Measurements from ENCODE around the gene ZBTB17. TPM values are rescaled to one million over a fixed set of nuclear protein-coding genes. Genes with fewer than 3 reads are reported as not detected.
A peak's percentile ranks its signal among the peaks of the same experiment; 100 is the strongest.
"Not testable (repeated sequence)": the region's sequence is repeated elsewhere in the genome, so short reads cannot be mapped to it uniquely, and the experiment has no call there.

The ZBTB17 gene
- total RNA-seq, 8 experiments from 2014 or later = 18.2 to 48.9 (median 38.4) TPM

DNA sequence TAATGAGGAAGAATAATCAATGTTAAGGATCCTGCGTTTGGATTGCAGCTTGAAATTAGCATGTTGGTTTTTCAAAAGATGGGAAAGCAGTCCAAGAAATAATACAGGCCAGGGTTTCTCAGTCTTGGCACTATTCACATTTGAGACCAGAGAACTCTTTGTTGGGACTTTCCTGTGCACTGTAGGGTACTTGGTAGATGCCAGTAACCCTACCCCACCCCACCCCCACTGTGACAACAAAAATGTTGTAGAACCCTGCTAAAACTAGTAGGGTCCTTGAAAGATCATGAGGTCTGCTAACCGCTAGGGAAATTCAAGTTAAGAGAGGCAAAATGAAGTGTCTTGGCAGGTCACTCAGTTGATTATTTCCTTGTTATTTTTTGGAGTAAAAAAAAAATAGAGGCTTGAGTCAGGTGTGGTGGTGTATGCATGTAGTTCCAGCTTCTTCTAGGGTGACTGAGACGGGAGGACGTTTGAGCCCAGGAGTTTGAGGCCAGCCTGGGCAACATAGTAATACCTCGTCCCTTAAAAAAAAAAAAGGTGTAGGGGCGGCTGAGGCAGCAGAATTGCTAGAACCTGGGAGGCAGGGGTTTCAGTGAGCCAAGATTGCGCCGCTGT is 75.1 kb downstream of the ZBTB17 start:
- ATAC-seq (replicated peaks in 6 of 8) = no peak
- Histone ChIP-seq H3K4me3 (no peak overlapping the region), H3K27ac (peak overlapping the region in 1 of 2 donors; percentile 34), H3K4me1 (replicated peaks in 1 of 2) (peaks cover 4 to 12% of the 10 kb centered on the region in 2 donors)
- WGBS, 10 experiments = 51 to 84% (median 78%) methylated on average over 3 to 8 of the region's 8 CpGs
- in situ Hi-C loops (cut with MboI; ENCODE audit: low pct_unique_long_range_greater_than_20kb in 2 of 9, low sequenced_read_pairs in 9 of 9, unreplicated experiment in 9 of 9) = no loop called here

- H3K27ac ChIP-seq = no peak overlapping the region
- H3K4me1 ChIP-seq (replicated peaks in 1 of 2) = peaks cover 4 to 13% of the 10 kb centered on the region in 2 donors
- WGBS, 10 experiments = 60 to 97% (median 91%) methylated on average over 1 to 9 of the region's 9 CpGs
- in situ Hi-C loops (cut with MboI; ENCODE audit: low pct_unique_long_range_greater_than_20kb in 2 of 9, low sequenced_read_pairs in 9 of 9, unreplicated experiment in 9 of 9) = no loop called here
- ATAC-seq (replicated peaks in 6 of 8) = no peak
- no peak overlapping the region for H3K4me3 ChIP-seq
Observed at GRCh38 chr1:15899266-15899665, 76.6 kb downstream of the ZBTB17 start.

DNA sequence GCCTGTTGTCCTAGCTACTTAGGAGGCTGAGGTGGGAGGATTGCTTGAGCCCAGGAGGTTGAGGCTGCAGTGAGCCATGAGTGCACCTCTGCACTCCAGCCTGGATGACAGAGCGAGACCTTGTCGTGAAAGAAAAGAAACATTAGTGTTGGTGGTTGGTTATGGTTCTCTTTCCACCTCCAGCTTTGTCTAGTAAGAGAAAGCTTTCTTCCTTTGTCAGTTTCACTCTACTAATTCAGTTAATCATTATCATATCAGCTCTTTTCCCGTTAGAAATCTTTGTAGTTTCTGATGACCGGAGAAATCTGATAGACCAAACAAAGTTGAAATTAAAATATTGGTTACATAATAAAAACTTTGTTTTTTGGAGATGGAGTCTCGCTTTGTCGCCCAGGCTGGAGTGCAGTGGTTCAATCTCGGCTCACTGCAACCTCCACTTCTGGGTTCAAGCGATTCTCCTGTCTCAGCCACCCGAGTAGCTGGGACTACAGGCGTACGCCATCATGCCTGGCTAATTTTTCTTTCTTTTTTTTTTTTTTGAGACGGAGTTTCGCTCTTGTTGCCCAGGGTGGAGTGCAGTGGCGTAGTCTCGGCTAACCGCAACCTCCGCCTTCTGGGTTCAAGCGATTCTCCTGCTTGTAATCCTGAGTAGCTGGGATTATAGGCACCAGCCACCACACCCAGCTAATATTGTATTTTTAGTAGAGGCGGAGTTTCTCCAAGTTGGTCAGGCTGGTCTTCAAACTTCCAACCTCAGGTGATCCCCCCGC is 78.9 kb downstream of the ZBTB17 start:
- 60 to 100% (median 93%) methylated on average over 1 to 17 of the region's 20 CpGs for WGBS, 10 experiments
- ATAC-seq (replicated peaks in 6 of 8); H3K4me3 ChIP-seq; H3K27ac ChIP-seq; in situ Hi-C loops (cut with MboI; ENCODE audit: low pct_unique_long_range_greater_than_20kb in 2 of 9, low sequenced_read_pairs in 9 of 9, unreplicated experiment in 9 of 9): not testable (repeated sequence)
- H3K4me1 ChIP-seq (replicated peaks in 1 of 2) = peaks cover 4 to 29% of the 10 kb centered on the region in 2 donors

DNA sequence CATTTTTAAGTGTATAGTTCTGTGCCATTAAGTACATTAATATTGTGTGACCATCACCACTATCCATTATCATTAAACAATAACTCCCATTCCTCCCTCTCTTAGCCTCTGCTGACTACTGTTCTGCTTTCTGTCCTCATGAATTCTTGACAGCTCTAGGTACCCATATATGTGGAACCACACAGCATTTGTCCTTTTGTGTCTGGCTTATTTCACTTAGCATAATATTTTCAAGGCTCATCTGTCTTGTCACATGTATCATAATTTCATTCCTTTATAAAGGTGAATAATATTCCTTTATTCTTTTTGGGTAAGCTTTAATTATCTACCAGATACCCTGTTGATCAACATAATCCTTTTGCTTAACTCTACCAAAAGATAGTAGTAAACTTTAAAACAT is 80.7 kb downstream of the ZBTB17 start:
- no peak for ATAC-seq (replicated peaks in 6 of 8)
- Histone ChIP-seq H3K4me3 (no peak overlapping the region), H3K27ac (no peak overlapping the region), H3K4me1 (replicated peaks in 1 of 2) (peaks cover 0 to 17% of the 10 kb centered on the region in 2 donors)
- in situ Hi-C loops (cut with MboI; ENCODE audit: low pct_unique_long_range_greater_than_20kb in 2 of 9, low sequenced_read_pairs in 9 of 9, unreplicated experiment in 9 of 9) = no loop called here

- H3K4me3 ChIP-seq; in situ Hi-C loops (cut with MboI; ENCODE audit: low pct_unique_long_range_greater_than_20kb in 2 of 9, low sequenced_read_pairs in 9 of 9, unreplicated experiment in 9 of 9): not testable (repeated sequence)
- Histone ChIP-seq H3K27ac (peak overlapping the region in 1 of 2 donors; percentile 63), H3K4me1 (replicated peaks in 1 of 2) (peaks cover 0 to 17% of the 10 kb centered on the region in 2 donors)
- ATAC-seq (replicated peaks in 6 of 8) = peak in 7 of 8 experiments; percentile 26 to 90 (median 46)
- 0 to 100% (median 89%) methylated on average over 1 to 6 of the region's 6 CpGs; no CpG with 5 or more reads in 1 of the 10 experiments for WGBS, 10 experiments
Observed at GRCh38 chr1:15892857-15893599, 82.9 kb downstream of the ZBTB17 start.

Other genes starting within 250 kb of the ZBTB17 start
- gene SLC25A34, start 239.8 kb downstream of the ZBTB17 start, total RNA-seq = 1 to 10 TPM in 4 of 8 experiments, under 1 TPM in 4; 0.49 to 1.5 (median 1.0) TPM
- gene TMEM82, start 233.6 kb downstream of the ZBTB17 start, total RNA-seq = under 1 TPM in 1 of 8 experiments, not detected in 7; 0.28 TPM
- gene FBLIM1, start 217.3 kb downstream of the ZBTB17 start, total RNA-seq = 10 to 100 TPM in 3 of 8 experiments, 1 to 10 TPM in 5; 2.0 to 35.1 (median 9.6) TPM
- gene UQCRHL, start 168.5 kb downstream of the ZBTB17 start, total RNA-seq = 1 to 10 TPM; 2.7 to 7.2 (median 5.9) TPM
- 10 to 100 TPM in 7 of 8 experiments, 1 to 10 TPM in 1; 10.0 to 69.9 (median 44.0) TPM for gene SPEN, start 128.4 kb downstream of the ZBTB17 start, total RNA-seq
- gene SRARP, start 28.1 kb upstream of the ZBTB17 start, total RNA-seq = under 1 TPM in 7 of 8 experiments, not detected in 1; 0.05 to 0.52 (median 0.15) TPM
- gene HSPB7, start 41.9 kb upstream of the ZBTB17 start, total RNA-seq = 1 to 10 TPM in 1 of 8 experiments, under 1 TPM in 7; 0.11 to 1.6 (median 0.47) TPM
- gene CLCNKA, start 45.9 kb upstream of the ZBTB17 start, total RNA-seq = under 1 TPM in 2 of 8 experiments, not detected in 6; 0.04 to 0.35 TPM
- gene CLCNKB, start 67.7 kb upstream of the ZBTB17 start, total RNA-seq = under 1 TPM in 5 of 8 experiments, not detected in 3; 0.09 to 0.43 (median 0.21) TPM
- 1 to 10 TPM in 5 of 8 experiments, under 1 TPM in 2, not detected in 1; 0.20 to 3.6 (median 1.1) TPM for gene FAM131C, start 97.5 kb upstream of the ZBTB17 start, total RNA-seq
- 10 to 100 TPM in 2 of 8 experiments, 1 to 10 TPM in 6; 4.2 to 15.1 (median 7.3) TPM for gene EPHA2, start 180.0 kb upstream of the ZBTB17 start, total RNA-seq
- 10 to 100 TPM in 1 of 8 experiments, 1 to 10 TPM in 7; 2.1 to 10.6 (median 5.9) TPM for gene ARHGEF19, start 236.6 kb upstream of the ZBTB17 start, total RNA-seq